ENCODE results near the gene MAP3K13. TPM values are rescaled to one million over a fixed set of nuclear protein-coding genes. Genes with fewer than 3 reads are reported as not detected.

The MAP3K13 gene
- total RNA-seq, 1 donor from 2014 or later = 14.5 TPM

DNA sequence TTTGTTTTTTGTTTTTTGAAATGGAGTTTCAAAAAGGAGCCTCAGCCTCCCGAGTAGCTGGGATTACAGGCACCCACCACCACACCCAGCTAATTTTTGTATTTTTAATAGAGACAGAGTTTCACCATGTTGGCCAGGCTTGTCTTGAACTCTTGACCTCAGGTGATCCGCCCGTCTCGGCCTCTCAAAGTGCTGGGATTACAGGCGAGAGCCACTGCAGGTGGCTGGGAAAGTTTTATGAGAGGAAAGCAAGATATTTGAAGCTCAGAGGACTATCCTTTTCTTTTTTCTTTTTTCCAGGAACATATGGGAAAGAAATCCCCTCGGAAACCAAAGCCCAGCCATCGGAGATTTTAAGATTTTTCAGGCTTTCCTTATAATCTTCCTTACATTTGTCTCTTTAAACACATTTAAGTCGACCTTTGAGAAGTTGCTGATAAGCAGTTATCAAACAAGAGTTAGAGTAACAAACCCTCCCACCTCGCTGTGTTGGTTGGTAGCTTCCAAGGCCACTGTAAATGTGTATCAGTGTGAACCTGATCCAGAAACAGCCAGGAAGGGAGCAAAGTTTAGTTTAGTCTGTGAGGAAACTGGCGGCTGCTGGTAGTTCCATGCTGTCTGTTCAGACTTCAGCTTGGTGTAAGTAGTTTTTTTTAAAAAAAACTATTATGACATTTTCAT is 34.5 kb upstream of the MAP3K13 start:
- TF ChIP-seq, protein P1, sequence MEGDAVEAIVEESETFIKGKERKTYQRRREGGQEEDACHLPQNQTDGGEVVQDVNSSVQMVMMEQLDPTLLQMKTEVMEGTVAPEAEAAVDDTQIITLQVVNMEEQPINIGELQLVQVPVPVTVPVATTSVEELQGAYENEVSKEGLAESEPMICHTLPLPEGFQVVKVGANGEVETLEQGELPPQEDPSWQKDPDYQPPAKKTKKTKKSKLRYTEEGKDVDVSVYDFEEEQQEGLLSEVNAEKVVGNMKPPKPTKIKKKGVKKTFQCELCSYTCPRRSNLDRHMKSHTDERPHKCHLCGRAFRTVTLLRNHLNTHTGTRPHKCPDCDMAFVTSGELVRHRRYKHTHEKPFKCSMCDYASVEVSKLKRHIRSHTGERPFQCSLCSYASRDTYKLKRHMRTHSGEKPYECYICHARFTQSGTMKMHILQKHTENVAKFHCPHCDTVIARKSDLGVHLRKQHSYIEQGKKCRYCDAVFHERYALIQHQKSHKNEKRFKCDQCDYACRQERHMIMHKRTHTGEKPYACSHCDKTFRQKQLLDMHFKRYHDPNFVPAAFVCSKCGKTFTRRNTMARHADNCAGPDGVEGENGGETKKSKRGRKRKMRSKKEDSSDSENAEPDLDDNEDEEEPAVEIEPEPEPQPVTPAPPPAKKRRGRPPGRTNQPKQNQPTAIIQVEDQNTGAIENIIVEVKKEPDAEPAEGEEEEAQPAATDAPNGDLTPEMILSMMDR (IDR thresholded peaks at IDR 0.05; ENCODE audit: insufficient read depth, low read length, severe bottlenecking) = no peak
- no peaks in the 10 kb centered on the region for H3K27me3 ChIP-seq (ENCODE audit: control insufficient read depth, insufficient read depth, low read length)
- no peak overlapping the region for H3K4me3 ChIP-seq (ENCODE audit: low read depth, low read length)
- FAIRE-seq (no peak), DNase-seq (ENCODE audit: low read depth) (peak; percentile 43)
- H3K36me3 ChIP-seq (ENCODE audit: control insufficient read depth, insufficient read depth, low read length) = no peaks in the 10 kb centered on the region

DNA sequence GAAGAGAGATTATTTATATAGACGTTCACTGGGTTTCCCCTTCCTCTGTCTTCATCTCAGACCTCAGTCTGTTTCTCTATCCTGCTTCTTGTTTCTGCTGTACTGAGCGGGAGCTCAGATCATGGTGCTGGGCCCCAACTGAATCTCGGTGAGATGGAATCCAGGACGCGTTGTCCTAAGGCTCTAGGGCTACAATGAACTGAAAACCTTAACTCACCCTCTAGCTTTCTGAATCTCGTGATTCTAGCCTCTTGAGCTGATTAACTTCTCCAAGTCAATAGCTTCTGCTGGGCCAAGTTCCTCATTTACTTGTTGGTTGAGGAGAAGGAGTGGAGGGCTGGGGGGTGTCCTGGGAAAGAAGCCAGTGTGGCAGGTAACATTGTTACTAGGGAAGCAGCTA is 32.7 kb upstream of the MAP3K13 start:
- TF ChIP-seq, protein P1 (IDR thresholded peaks at IDR 0.05; ENCODE audit: insufficient read depth, low read length, severe bottlenecking) = no peak
- Histone ChIP-seq H3K36me3 (ENCODE audit: control insufficient read depth, insufficient read depth, low read length) (no peaks in the 10 kb centered on the region), H3K4me3 (ENCODE audit: low read depth, low read length) (no peak overlapping the region), H3K27me3 (ENCODE audit: control insufficient read depth, insufficient read depth, low read length) (no peaks in the 10 kb centered on the region)
- no peak for DNase-seq (ENCODE audit: low read depth)
- no peak for FAIRE-seq

DNA sequence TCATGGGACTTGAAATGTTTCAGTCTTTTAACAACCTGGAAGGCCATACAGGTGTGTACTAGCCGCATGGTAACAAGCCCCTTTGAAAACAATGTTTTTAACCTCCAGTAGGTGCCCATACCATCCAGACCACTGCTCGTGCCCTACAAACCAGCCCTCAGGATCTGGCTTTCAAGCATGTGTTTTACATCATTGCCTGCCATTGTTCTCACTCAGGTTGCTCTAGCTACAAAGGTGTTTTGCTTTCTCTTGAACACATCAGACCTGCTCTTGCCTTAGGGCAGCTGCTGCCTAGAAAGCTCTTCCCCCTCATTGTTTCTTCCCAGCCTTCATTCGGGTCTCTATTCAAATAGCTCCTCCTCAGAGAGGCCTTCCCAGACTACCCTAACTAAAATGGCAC is 32.3 kb upstream of the MAP3K13 start:
- no peak overlapping the region for H3K4me3 ChIP-seq (ENCODE audit: low read depth, low read length)
- FAIRE-seq = no peak
- DNase-seq (ENCODE audit: low read depth) = peak; percentile 52
- TF ChIP-seq, protein P1 (IDR thresholded peaks at IDR 0.05; ENCODE audit: insufficient read depth, low read length, severe bottlenecking) = no peak
- H3K36me3 ChIP-seq (ENCODE audit: control insufficient read depth, insufficient read depth, low read length) = no peaks in the 10 kb centered on the region
- no peaks in the 10 kb centered on the region for H3K27me3 ChIP-seq (ENCODE audit: control insufficient read depth, insufficient read depth, low read length)

DNA sequence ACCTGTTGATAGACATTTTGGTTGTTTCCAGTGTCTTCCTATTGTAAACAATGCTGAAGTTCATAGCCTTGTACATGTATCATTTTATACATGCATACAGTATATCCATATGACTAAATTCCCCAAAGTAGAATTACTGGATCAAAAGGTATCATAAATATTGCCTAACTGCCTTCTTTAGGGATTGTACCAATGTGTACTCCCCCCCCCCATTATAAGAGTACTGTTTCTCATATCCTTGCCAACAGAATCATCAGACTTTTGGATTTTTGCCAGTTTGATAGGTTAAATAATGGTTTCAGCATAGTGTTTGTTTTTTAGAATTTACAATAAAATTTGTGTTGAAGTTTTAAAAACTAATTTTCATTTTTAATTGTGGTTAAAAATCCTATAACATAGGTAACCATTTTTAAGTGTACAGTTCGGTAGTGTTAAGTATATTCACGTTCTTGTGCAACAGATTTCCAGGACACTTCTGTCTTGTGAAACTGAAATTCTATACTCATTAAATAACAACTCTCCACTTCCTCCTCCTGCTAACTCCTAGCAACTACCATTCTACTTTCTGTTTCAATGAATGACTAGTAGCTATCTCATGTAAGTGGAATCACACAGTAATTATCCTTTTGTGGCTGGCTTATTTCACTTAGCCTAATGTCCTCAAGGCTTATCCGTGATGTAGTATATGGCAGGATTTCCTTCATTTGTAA is 30.8 kb upstream of the MAP3K13 start:
- FAIRE-seq (no peak), DNase-seq (ENCODE audit: low read depth) (peak; percentile 98)
- TF ChIP-seq, protein P1 (IDR thresholded peaks at IDR 0.05; ENCODE audit: insufficient read depth, low read length, severe bottlenecking) = no peak
- Histone ChIP-seq H3K27me3 (ENCODE audit: control insufficient read depth, insufficient read depth, low read length) (no peaks in the 10 kb centered on the region), H3K4me3 (ENCODE audit: low read depth, low read length) (no peak overlapping the region), H3K36me3 (ENCODE audit: control insufficient read depth, insufficient read depth, low read length) (no peaks in the 10 kb centered on the region)

DNA sequence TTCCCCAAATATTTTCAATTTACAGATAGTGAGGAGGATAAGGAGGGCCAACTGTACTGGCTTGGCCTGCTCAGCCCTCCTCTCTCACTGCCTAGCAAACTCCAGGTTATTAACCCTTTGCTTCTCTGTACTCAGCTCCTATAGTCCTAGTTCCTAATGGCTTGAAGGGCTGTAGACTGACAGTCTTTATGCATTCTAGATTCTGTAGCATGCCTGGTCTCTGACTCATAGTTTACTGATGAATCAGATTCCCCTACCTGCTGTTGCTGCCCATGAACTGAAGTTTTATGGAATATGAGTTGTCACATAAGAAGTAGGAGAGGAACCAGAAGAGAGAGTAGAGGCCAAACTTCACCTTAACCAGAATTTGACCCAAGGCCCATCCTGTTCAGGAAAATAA is 27.1 kb upstream of the MAP3K13 start:
- no peak overlapping the region for H3K4me3 ChIP-seq (ENCODE audit: low read depth, low read length)
- no peaks in the 10 kb centered on the region for H3K27me3 ChIP-seq (ENCODE audit: control insufficient read depth, insufficient read depth, low read length)
- FAIRE-seq (no peak), DNase-seq (ENCODE audit: low read depth) (peak; percentile 95)
- no peaks in the 10 kb centered on the region for H3K36me3 ChIP-seq (ENCODE audit: control insufficient read depth, insufficient read depth, low read length)
- TF ChIP-seq, protein P1 (IDR thresholded peaks at IDR 0.05; ENCODE audit: insufficient read depth, low read length, severe bottlenecking) = no peak

Data from bronchial epithelial cell (primary cell).